HepG2 (cell line): Measurements from ENCODE around the gene ARL5A.

ENCODE experiments used
- BRD4 ChIP-seq: sonication (generic); formaldehyde crosslinking; IDR thresholded peaks from 2 replicates; pipeline ENCODE4 v1.4.0; 2020; ENCODE audit warnings: missing genetic modification reagents
- CTCF ChIP-seq: sonication (generic); formaldehyde crosslinking; IDR thresholded peaks from 2 replicates; pipeline ENCODE4 v1.5.0; 2020; ENCODE audit warnings: mild to moderate bottlenecking, missing genetic modification reagents, moderate library complexity
- ELK4 ChIP-seq: sonication (generic); formaldehyde crosslinking; IDR thresholded peaks from 2 replicates; pipeline ENCODE4 v1.9.0; 2021; ENCODE audit warnings: missing genetic modification reagents, borderline replicate concordance
- SRSF1 ChIP-seq: fragments of 200-400 bp; formaldehyde crosslinking; optimal IDR thresholded peaks from 2 replicates; pipeline ENCODE3; 2017; ENCODE audit warnings: mild to moderate bottlenecking, low read depth, low read length, moderate library complexity
- ZFAT ChIP-seq: sonication (generic); formaldehyde crosslinking; conservative IDR thresholded peaks from 2 replicates; pipeline ENCODE4 v1.8.1; 2023; ENCODE audit warnings: missing genetic modification reagents, inconsistent platforms

- no peak for TF ChIP-seq CTCF (CRISPR knock-in tag)
- TF ChIP-seq BRD4, result no peak
- no peak for TF ChIP-seq ZFAT (CRISPR knock-in tag)
- TF ChIP-seq ELK4 (CRISPR knock-in tag), result no peak
- TF ChIP-seq SRSF1, result no peak
Observed at GRCh38 chr2:151810489-151810888, 17.7 kb downstream of the ARL5A start.
